A204.1 (cell line): ENCODE data around the gene CPNE7.

Source experiments
- FAIRE-seq: peaks from 2 replicates; lab custom pipeline; 2012; peaks lifted over from hg19 to GRCh38; lab: Jason Lieb, UNC

Gene CPNE7

DNA sequence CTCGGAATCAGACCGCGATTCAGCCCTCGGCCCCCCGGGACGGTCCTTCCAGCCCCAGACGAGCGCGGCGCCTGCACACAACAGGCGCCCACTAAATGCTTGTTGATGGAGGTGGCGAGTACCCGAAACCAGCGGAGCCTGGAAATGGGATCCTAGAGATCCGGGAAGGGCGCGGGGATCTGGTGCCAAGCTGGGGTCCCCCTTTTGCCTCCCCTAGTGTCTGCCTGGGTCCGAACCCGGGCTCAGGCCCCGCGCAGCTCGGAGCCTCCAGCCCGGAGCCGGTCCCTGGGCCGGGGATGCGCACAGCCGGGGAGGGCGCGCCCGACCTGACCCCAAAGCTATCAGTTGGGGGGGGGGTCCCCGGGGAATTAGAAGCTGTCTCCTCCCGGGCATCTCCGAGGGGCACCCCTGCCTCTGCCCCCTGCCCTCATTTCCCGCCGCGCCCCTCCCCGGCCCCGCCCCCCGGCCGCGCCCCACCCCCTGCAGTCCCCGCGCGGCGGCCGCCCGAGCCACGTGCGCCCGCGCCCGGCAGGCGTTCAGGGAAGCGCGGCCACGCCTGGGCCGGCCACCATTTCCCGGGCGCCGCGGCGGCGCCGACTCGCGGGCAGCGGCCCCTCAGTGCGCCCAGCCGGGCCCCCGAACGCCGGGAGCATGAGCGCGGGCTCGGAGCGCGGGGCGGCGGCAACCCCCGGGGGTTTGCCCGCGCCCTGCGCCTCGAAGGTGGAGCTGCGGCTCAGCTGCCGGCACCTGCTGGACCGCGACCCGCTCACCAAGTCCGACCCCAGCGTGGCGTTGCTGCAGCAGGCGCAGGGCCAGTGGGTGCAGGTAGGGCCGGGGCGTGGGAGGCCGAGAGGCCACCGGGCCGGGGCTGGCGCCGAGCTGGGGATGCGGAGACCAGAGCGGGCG is at the start of gene CPNE7:
CPNE7 (plus strand) TSS at position 512 of the 906 bp plus-strand sequence; CDS start at position 652, 140 bp downstream.
- FAIRE-seq = no peak

DNA sequence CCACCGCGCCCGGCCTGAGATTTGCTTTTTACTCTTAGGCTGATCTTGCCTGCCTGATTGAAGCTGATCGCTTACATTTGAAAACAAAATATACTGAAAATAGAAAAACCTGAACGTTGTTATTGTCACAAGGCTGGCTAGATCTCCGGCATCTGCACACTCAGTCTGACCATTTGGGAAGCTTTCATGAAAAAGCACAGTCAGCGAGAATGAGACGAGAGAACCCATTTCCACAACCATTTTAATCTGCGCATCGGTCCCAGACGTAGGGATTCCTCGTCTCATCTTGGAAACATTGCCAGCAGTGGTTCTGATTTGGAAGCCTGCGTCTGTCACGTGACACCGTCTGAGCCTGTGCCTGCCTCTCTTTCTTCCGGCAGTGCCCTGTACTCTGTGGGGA is 46.5 kb upstream of the CPNE7 start:
- FAIRE-seq = no peak

DNA sequence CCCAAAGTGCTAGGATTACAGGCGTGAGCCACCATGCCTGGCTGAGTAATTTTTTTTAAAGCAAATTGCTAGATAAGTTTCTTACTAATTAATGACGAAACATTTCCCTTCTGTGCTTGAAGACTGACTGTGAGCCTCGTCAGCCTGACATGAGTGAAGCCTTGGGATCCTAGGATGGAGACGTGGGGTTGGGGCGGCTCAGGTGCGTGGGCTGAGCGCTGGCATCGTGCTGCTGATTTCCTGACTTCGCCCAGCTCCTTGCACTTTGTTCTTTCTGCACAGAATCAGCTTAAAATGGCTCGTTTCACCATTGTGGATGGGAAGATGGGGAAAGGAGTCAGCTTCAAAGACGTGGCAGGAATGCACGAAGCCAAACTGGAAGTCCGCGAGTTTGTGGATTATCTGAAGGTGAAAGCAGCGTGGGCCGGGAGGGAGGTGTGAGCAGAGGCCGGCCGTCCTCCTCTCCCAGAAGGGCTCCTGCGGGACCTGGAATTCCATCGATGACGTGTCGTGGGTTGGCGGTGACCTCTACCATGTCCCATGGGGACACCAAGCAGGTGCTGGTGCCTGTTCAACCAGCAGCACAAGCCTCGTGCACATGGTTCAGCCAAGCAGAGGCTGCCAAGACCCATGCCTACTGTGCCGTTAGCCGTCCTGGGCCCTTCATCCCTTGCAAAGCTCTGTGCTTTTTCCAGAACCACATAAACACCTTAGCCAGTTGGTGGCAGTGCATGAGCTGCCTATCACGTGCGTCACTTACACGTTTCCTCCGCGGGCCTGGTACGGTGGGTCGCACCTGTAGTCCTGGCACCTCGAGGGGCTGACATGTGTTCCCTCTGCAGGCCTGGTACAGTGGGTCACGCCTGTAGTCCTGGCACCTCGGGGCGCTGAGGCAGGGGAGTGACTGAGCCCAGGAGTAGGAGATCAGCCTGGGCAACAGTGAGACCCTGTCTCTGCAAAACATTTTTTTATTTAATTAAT is 44.9 kb upstream of the CPNE7 start:
- FAIRE-seq = no peak

DNA sequence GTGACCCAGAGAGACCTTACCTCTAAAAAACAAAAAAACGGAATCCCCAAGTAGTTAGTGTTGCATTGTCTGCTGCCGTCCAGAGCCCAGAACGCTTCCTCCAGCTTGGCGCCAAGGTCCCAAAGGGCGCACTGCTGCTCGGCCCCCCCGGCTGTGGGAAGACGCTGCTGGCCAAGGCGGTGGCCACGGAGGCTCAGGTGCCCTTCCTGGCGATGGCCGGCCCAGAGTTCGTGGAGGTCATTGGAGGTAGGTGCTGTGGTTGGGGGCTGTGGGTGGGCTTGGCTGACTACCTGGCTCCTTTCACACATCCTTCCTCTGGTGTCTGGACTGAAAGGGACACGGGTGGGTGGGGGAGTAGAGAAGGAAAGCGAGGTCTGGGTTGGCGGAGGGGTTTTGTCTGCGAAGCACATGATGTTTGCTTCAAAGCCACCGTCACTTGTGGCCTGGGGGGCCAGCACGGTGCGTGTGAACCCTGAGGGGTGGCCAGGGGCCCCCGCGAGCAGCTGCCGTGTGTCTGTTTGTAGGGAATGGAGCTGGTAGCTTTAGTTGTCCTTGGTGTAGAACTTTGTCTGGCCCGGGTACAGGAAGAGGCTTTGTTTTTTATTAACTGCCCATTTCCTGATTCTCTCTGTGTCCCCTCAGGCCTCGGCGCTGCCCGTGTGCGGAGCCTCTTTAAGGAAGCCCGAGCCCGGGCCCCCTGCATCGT is 43.6 kb upstream of the CPNE7 start:
- no peak for FAIRE-seq

DNA sequence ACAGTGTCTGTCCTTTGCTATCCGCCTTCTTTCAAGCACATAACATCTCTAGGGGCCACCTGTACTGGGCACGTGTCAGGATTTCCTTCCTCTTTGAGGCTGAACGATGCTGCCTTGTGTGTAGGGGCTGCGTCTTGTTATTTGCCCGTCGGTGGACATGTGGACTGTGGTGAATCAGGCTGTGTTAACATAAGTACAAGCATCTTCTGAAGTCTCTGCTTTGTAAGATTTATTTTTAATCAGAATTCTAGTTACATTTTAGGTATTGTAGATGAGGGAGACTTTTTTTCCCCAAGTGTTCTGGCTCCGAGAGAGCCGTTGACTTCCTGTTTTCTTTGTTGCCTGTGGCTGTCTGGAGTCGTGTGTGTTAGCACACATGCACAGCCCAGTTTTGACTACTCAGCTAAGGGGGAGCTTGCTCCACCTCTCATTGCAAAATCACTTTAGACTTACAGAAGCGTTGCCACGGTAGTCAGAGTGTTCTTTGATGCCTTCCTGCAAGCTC is 41.3 kb upstream of the CPNE7 start:
- FAIRE-seq = no peak

DNA sequence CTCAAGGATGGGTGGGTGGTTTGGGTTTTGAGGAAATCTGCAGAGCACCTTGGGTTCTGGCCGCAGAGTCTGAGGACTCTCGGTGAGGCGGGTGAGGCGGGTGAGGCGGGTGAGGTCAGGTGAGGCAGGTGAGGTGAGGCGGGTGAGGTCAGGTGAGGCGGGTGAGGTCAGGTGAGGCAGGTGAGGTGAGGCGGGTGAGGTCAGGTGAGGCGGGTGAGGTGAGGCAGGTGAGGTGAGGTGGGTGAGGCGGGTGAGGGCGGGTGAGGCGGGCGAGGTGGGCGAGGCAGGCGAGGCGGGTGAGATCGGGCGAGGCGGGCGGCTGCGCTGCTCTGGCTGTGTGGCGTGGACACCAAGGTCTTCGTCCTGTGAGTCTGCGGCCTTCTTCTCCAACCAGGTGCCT is 39.2 kb upstream of the CPNE7 start:
- no peak for FAIRE-seq

DNA sequence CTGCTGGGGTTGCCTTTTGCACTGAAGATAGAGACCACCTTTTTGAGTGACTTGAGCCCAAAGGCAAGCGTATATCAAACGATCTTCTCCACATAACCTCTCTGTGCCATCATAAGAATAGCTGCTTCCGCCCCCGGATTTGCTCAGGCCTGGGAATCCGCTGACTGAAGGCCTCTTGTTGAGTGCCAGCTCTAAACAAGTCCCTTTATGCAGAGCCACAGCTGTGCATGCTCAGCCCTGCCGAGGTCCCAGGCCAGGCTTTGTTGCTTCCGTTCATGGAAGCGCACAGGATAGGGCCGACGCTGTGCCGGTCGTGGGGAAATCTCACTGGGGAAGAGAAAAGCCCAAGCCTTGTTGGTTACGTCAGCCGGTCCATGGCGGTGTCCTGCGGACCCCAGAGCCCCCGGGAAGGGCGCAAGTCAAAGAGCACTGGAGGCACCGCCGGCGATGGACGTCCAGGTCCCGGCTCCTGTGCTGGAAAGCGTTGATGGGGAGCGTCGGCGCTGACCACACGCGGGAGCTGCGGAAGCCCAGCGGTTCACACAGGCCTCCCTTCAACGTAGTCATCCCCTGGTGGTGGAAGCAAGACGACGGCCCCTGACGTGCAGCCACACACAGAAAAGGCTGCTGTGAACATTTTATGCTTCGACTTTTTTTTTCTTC is 38.5 kb upstream of the CPNE7 start:
- no peak for FAIRE-seq

DNA sequence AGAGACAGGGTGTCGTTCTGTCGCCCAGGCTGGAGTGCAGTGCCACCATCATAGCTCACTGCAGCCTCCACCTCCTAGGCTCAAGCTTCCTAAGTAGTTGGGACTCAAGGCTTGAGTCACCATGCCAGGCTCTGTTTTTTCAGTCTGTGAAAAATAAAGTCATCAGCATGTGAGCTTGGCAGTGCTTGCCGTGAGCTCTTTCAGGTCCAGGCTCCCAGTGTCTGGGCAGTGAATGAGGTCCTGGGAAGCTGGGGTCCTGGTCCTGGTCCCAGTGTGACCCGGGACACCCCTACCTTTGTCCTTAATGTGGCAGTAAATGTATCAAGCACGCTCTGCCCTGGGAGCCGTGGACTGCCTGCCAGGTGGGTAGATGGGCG is 38.0 kb upstream of the CPNE7 start:
- no peak for FAIRE-seq

DNA sequence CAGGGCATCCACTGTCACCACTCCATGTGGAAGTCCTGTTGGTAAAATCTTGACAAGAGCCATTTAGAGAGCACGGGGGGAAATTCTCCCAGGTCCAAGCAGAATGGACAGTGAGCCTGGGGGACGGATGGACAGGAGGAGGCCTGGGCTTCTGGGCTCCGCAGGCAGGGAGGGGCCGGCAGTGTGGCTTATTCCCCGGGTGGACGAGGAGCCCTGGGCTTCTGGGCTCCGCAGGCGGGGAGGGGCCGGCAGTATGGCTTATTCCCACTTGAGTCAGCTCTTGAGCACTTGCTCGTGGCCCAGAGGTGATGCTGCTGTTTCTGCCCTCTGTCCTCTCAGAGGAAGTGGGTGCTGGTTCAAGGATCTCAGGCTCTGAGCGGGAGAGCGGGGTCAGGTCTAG is 37.3 kb upstream of the CPNE7 start:
- FAIRE-seq = no peak

DNA sequence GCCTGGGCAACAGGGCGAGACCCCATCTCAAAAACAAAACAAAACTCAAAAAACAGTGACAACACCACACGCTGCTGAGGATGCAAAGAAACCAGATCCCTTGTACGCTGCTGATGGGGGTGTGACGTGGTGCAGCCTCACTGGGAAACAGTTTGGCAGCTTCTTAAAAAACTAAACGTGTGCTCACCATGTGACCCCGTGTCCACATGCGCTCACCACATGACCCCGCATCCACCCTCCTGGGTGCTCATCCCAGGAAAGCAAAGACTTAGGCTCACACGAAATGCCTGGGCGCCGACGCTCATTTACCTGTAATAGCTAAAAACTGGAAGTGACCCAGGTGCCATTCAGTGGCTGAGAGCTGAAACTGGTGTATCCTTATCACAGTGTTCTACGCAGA is 35.0 kb upstream of the CPNE7 start:
- no peak for FAIRE-seq

DNA sequence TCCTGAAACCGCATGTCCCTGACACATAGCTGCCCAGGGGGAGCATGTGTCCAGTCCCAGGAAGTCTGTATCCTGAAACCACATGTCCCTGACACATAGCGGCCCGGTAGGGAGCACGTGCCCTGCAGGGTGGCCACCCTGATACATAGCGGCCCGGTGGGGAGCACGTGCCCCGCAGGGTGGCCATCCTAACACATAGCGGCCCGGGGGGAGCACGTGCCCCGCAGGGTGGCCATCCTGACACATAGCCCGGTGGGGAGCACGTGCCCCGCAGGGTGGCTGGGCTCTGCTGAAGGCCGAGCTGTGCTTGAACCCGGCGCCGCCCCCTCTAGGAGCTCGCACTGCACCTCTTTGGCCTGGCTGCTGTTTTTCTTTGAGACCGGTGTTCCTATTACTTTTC is 33.8 kb upstream of the CPNE7 start:
- no peak for FAIRE-seq

DNA sequence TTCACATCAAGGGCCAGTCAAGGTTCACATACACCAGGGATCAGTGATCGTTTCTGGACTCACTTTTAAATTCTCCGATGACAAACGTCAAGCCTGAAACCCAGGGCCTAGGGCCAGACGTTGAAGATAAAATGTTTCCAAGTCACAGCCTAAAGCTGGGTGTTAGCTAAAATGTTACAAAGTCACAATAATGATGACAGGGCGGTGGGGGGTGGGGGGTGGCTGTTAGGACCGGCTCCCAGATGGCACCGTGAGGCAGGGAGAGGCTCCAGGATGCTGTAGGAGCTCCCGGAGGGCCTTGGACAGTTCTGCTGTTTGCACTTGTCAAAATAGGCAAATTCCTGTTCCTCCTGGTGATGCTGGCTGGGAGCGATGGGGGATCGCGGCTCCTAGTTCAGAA is 31.4 kb upstream of the CPNE7 start:
- FAIRE-seq = no peak

DNA sequence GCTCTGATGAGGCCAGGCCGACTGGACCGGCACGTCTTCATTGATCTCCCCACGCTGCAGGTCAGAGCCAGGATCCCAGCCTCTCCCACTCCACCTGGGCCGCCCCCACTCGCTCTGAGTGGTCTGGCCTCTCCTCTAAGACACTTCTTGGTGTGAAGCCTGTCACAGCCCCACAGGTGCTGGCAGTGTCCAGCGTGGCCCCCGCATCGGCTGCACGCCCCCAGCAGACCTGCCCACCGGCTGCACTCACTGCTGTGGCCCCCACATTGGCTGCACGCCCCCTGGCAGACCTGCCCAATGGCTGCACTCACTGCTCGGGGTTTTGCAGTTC is 30.9 kb upstream of the CPNE7 start:
- no peak for FAIRE-seq

DNA sequence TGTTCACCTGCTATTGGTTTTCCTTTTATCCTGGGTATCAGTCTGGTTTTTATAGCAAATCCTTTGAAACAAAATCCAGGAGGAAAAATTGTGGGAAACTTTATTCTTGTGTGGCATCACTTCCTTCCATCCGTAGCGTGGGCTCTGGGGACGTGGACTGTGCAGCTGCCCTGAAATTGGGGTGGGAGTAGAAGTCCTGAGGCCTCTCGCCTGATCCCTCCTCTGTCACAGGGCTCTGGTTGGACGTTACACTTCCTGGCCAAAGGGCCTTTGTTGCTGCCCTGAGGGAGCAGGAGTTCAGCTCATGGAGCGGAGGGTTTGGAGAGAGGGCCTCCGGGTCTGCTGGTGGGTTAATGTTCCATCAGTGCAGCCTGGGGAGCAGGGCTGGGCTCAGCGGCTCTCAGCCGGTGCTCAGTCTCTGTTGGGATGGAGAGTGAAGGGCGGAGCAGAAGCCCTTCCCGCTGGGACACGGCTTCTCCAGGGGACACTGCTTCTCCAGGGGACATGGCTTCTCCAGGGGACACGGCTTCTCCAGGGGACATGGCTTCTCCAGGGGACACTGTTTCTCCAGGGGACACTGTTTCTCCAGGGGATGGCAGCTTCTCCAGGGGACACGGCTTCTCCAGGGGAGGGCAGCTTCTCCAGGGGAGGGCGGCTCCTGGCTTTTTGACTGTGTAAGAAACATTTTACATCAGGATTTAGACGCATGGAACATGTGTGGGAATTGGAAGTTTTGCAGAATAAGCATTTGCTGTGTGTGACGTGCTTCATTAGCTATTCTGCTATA is 30.3 kb upstream of the CPNE7 start:
- no peak for FAIRE-seq

DNA sequence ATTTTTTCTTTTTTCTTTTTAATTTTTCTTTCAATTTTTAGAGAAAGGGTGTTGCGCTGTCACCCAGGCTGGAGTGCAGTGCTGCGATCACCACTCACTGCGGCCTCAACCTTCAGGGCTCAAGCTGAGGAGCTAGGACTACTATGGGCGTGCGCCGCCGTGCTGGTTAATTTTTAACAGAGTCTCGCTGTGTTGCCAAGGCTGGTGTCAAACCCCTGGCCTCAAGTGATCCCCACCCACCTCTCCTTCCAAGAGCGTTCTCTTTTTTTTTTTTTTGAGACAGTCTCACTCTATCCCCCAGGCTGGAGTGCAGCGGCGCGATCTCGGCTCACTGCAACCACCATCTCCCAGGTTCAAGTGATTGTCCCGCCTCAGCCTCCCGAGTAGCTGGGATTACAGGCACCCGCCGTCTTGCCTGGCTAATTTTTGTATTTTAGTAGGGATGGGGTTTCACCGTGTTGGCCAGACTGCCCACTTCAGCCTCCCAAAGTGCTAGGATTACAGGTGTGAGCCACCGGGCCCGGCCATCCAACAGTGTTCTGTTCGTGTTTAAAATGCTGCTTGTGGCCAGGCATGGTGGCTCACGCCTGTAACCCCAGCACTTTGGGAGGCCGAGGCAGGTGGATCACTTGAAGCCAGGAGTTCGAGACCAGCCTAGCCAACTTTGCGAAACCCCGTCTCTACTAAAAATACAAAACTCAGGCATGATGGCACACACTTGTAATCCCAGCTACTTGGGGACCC is 29.6 kb upstream of the CPNE7 start:
- FAIRE-seq = no peak

DNA sequence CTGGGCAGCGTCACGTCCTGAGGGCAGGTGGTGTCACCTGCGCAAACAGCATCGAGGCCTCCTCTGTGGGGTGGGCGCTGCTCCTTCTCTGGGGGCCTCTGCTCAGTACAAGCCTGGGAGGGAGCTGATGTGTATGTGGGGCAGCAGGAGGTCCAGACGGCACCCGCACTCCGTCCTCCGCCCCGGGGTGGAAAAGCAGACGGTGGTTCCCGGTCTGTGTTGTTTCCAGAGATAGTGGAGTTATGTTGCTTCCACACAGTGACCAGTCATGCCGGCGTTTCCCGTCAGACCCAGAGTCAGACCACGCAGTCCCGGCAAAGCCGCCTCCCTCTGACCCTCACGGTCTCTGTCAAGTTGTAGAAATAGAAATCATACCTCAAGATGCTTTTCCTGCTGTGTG is 28.8 kb upstream of the CPNE7 start:
- no peak for FAIRE-seq

DNA sequence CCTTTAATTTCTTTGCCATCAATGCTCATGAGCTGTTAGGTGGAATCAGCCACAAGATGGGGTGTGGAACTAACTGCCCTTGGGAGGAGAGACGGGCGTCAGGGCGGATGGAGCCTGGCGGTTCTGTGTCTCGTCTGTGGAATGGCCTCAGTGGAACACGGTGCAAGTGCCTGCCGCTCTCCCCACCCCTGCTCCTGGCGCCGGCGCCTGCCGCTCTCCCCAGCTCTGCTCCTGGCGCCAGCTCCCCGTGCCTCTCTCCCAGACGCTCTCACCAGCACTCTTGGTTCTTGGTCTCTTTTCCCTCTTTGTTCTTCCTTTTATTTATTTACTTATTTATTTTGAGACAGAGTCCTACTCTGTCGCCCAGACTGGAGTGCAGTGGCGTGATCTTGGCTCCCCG is 28.3 kb upstream of the CPNE7 start:
- FAIRE-seq = no peak

DNA sequence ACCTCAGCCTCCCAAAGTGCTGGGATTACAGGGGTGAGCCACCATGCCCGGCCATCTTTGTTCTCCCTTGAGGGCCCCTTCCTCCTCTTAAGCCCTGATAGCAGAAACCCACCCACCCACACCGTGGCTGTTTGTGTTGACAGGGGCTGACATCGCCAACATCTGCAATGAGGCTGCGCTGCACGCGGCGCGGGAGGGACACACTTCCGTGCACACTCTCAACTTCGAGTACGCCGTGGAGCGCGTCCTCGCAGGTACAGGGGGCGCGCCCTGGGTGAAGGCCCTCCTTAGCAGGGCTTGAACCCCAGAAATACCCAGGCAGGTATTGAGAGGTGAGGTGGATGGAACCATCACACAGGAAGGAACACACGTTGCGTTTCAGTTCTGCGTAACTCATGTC is 27.7 kb upstream of the CPNE7 start:
- no peak for FAIRE-seq

DNA sequence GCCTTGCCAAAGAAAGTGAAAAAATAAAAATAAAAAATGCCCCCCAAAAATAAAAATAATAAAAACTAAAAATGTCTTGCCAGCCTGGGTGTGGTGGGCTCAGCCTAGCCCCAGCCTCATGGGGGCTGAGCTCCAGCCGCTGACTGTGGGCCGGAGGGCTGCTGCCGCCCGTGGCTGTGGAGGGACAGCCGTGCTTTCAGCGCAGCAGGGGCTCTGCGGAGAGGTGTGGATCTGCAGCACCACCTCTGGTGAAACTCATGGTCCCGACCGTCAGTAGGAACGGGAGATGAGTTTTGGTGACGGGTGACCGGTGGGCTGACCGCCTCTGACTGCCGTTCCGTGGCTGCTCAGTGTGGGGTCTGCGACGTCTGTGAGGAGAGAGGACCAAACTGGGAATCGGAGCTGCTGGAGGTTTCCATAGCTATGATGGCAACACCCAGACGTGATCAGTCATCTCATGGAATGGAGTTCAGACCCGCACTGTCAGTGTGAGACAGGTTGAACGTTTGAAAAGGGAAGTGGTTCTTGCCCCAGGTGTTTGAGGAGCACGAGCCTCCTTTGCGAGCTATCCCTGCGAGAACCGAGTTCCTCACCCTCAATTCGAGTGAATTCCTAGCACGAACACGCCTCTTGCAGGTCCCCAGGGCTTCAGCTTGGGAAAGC is 27.1 kb upstream of the CPNE7 start:
- no peak for FAIRE-seq
